ENCODE measurements around the gene ZNF700.
"Not testable (repeated sequence)": the region's sequence is repeated elsewhere in the genome, so short reads cannot be mapped to it uniquely, and the experiment has no call there.

DNA sequence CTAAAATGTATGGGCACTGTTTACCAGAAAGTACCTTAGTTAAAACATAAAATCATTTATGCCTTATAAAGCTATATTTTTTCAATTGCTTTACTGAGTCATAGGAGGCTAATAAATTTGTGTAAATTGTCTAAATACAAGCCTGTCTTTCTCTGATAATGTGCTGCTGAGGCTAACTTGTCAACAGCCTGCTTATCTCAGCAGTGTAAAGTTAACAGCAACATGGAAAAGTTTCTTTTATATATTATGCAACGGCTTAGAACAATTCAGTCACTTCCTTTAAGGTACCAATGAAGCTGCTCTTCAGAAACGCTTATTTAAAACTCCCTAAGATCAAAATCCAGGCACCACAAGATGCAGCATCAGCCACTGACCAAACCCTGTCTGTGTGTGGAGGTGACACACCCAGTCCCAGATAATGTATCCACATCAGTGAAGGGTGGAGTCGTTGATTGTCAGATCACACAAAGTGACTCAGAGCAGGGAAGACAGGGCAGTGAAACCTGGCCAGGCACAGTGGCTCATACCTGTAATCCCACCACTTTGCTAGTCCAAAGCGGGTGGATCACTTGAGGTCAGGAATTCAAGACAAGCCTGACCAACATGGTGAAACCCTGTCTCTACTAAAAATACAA, 10.4 kb upstream of the ZNF700 start:
- TF ChIP-seq, protein P1, sequence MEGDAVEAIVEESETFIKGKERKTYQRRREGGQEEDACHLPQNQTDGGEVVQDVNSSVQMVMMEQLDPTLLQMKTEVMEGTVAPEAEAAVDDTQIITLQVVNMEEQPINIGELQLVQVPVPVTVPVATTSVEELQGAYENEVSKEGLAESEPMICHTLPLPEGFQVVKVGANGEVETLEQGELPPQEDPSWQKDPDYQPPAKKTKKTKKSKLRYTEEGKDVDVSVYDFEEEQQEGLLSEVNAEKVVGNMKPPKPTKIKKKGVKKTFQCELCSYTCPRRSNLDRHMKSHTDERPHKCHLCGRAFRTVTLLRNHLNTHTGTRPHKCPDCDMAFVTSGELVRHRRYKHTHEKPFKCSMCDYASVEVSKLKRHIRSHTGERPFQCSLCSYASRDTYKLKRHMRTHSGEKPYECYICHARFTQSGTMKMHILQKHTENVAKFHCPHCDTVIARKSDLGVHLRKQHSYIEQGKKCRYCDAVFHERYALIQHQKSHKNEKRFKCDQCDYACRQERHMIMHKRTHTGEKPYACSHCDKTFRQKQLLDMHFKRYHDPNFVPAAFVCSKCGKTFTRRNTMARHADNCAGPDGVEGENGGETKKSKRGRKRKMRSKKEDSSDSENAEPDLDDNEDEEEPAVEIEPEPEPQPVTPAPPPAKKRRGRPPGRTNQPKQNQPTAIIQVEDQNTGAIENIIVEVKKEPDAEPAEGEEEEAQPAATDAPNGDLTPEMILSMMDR (IDR thresholded peaks at IDR 0.05): not testable (repeated sequence)
- TF ChIP-seq POLR2A (IDR thresholded peaks at IDR 0.05): not testable (repeated sequence)
